Measurements from ENCODE around the gene DLX6.

Gene DLX6

GRCh38 chr7:96996111-96996957 lies 9.0 kb upstream of the DLX6 start:
- DNase-seq: no peak

- no peak for DNase-seq
Measured at GRCh38 chr7:96996958-96997511, 8.3 kb upstream of the DLX6 start.

- no peak for DNase-seq
Measured at GRCh38 chr7:96997512-96998032, 7.8 kb upstream of the DLX6 start.

DNA sequence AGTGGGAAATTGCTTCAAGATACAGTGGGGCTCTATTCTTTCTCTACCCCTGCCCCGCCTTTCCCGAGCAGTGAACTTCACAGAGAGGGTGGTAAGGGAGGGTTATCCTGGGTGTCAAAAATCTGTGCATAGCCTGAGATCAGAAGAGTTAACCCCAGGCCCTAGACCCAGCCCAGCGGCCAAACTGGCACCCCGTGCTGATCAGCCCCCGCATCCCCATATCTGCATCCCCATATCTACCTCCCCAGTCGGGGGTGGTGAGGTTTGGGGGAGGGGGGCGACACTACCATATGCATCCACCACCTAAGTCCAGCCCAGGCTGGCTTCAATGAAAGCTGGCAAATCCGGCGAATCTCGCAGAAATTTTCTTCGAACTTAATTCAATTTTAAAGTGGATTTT lies 7.0 kb upstream of the DLX6 start:
- no peak for DNase-seq

- no peak for DNase-seq
Measured at GRCh38 chr7:96998744-96999143, 6.6 kb upstream of the DLX6 start.

GRCh38 chr7:97001221-97001620 lies 4.1 kb upstream of the DLX6 start:
- no peak for DNase-seq

GRCh38 chr7:97001656-97002554 lies 3.4 kb upstream of the DLX6 start:
- DNase-seq: no peak

DNA sequence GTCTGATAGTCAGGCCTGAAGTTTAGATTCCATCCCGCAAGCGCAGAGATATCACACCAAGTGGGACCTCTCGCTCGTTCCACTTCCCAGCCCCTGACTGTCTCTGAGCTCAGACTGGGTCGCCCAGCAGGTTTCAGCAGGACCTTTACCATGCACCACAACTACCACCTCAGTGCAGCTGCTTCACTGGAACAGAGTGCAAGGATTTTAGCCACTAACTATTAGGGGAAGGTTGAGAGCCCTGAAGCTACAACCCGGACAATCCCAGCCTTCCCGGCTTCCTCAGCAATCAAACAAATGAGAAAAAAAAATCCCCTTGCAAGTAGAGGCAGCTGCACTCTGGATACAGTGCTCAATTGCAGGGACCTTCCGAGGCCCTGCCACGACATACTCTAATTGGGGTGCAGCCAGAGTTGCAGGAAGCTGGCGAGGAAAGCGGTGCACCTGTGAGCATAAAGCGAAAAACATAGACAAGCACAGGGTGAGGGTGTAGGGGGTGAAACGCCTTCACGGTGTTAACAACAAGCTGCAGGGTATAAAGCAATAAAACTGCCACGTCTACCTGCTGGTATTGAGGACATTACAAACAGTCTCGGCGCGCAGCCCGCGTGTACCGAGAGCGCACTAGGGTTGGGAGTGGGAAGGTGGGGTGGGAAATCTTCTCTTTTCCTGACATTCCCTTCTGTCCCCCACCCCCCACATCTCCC lies 2.6 kb upstream of the DLX6 start:
- no peak for DNase-seq

GRCh38 chr7:97003262-97004246 lies 1.8 kb upstream of the DLX6 start:
- no peak for DNase-seq

- no peak for DNase-seq
Measured at GRCh38 chr7:97004247-97005182, 838 bp upstream of the DLX6 start.

DNA sequence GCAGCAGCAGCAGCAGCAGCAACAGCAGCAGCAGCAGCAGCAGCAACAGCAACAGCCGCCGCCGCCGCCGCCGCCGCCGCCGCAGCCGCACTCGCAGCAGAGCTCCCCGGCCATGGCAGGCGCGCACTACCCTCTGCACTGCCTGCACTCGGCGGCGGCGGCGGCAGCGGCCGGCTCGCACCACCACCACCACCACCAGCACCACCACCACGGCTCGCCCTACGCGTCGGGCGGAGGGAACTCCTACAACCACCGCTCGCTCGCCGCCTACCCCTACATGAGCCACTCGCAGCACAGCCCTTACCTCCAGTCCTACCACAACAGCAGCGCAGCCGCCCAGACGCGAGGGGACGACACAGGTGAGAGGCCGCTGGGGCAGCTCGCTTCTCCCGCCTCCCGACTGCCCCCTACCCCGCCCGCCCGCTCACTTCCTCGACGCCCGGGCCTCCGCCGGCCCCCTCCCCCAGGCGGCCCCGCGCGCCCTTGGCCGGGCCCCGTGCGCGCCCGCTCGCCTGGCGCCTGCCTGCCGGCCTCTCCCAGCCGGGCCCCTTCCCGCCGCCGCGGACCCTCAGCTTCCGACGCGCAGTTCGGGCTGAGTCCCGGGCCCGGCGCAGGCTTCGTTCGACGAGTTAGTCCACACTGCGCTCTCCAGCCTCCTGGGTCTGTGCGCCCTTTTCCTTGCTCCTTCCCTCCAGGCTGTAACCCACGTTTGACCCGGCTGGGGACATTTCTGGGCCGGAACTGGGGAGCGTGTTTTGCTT lies 882 bp downstream of the DLX6 start:
- no peak for DNase-seq

DNA sequence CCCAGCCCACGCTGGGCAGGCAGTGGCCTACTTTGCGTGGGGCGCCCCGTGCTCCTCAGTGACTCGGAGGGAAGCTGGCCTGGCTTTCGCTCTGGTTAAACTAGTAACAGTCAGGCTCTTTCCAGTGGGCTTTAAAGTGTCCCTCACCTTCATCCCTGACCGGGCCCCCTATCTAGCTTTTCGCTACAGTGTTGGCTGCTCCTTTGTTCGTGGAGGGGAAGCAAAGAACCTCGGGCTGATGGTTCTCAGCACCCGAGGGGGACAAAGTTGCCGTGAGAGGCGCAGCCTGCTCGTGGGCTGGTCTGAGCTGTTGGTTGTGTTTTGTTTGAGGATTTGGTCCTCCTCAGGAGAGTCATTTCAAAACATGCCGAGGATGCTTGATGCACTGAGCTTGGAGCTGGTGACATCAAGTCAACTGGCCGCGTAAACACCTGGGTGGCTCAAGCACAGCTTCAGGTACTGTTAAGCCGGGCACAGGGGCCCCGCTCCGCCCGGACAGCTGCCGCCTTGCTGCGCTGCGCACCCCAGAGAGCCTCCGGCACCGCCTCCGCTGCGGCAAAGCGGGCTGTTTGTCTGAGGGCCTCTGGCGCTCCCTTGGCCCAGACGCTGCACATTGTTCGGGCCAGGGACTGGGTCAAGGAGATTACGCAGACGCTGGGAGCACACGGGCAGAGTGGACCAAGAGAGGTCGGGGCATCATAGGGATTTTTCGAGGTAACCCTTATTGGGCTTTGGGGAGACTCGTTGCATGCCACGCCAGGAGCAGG lies 1.6 kb downstream of the DLX6 start:
- no peak for DNase-seq

DNA sequence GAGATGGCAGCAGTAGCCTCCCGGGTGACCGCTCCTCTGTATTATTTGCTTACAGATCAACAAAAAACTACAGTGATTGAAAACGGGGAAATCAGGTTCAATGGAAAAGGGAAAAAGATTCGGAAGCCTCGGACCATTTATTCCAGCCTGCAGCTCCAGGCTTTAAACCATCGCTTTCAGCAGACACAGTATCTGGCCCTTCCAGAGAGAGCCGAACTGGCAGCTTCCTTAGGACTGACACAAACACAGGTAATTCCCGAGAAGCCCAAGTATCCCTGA lies 2.2 kb downstream of the DLX6 start:
- DNase-seq: no peak

DNA sequence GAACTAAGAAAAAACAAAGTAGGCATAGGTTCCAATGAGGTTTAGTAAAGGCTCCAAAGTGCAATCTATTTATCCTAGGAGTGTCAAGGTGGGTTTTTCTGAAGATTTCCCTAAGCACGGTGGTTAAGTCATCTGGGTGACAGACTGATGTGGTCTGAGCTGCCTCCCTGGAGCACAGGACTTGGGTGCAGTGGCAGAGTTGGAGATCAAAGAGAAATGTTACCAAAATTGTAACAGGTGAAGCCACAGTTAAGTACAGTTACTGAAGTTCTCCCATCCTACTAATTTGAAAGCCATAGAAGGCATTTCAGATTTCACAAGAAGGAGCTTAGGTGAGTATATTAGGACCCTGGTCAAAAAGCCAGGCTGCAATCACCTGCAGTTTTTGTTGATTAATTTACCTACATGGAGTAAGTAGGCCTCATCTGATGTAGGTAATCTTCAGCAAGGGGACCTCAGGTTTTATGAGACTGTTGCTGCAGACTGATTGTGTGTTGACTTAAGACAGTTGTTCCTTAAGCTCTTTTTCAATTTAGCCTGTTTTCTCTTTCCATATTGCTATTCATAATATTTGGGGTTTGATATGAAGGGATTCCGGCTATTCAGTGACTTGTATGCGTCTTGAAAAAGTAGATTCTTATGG lies 3.0 kb downstream of the DLX6 start:
- no peak for DNase-seq

DNA sequence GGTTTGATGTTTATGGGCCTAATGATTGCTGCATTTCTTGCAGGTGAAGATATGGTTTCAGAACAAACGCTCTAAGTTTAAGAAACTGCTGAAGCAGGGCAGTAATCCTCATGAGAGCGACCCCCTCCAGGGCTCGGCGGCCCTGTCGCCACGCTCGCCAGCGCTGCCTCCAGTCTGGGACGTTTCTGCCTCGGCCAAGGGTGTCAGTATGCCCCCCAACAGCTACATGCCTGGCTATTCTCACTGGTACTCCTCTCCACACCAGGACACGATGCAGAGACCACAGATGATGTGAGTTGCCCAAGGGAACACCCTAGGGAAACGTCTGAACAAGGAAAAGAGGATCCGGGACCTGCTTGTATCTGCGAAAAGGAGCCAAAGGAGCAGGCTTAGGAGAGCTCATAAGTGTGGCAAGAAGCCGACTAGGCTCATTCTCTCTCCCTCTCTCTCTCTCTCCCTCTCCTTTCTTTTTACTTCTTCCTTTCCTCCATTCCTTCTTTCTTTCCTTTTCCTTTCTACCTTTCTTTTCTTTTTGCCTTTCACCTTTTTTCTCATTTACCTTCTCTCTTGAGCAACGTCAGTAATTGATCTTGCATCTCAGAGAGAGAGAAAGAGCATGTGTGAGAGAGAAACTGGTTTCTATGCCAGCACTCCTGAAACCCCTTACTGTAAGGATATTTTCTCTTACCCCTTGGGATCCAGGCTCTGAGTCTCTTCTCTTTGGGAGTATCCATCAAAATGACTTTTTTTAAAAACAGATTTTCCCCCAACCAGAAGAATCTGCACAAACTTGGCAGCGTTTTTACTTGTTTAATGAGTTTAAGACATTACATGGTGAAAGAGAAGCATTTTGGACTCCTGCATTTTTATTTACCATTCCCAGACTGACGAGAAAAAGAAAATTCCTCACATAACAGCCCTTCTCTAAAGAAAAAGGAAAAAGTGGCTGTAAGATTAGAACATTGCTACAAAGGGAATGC lies 4.7 kb downstream of the DLX6 start:
- no peak for DNase-seq

DNA sequence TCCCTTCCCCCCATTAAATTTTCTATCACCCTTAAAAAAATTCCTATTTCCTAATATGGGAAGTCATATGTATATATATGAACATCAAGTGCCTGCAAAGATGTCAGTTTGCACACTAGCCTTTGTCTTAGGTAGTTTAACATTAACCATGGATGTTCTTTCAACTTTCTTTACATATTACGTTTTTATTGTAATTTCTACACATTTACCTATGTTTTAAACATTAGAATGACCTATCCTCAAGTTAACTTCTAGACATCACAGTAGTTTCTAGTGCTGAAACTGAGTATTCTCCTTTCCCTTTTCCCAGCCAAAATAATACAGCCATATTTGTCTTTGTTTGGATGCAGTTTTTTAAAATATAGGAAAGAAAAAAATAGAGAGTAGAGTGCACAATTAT lies 5.8 kb downstream of the DLX6 start:
- DNase-seq: no peak

All from activated gamma-delta T cell (primary cell).